CD14-positive monocyte (primary cell): Measurements from ENCODE around the gene BMI1. TPM values are rescaled to one million over a fixed set of nuclear protein-coding genes. Genes with fewer than 3 reads are reported as not detected.

ENCODE experiments used
- DNase-seq, 3 donors: peaks; one replicate each; pipeline ENCODE4 v3.0.0-alpha.2; 2011 to 2022
- H2AFZ ChIP-seq: 2 replicates; pipeline ENCODE4 v1.6.0; 2012; ENCODE audit warnings: mild to moderate bottlenecking, low read depth, low read length, inconsistent platforms; ENCODE audit not compliant: insufficient read depth, poor library complexity, severe bottlenecking
- H3K27ac ChIP-seq, 2 donors: 1 replicate in 1 of 2; 2 replicates in 1 of 2; pipeline ENCODE4 v1.5.1; 2012 to 2013; ENCODE audit warnings: low read length in 2 of 2, control low read depth in 1 of 2, inconsistent platforms in 1 of 2, low read depth in 1 of 2, mild to moderate bottlenecking in 1 of 2
- H3K27me3 ChIP-seq, 2 donors: one replicate each; pipeline versions ENCODE4 v1.6.0 to v1.6.1; 2011 to 2013; ENCODE audit warnings: low read length in 2 of 2; ENCODE audit not compliant: control insufficient read depth in 2 of 2, insufficient read depth in 2 of 2
- H3K36me3 ChIP-seq, 2 donors: replicated peaks in 1 of 2; 1 replicate in 1 of 2; 2 replicates in 1 of 2; pipeline versions ENCODE4 v1.5.1 to v1.6.1; 2012 to 2013; ENCODE audit warnings: low read length in 2 of 2, control low read depth in 1 of 2, inconsistent platforms in 1 of 2, mild to moderate bottlenecking in 1 of 2; ENCODE audit not compliant: insufficient read depth in 2 of 2, control insufficient read depth in 1 of 2
- H3K4me1 ChIP-seq, 2 donors: 1 replicate in 1 of 2; 2 replicates in 1 of 2; pipeline versions ENCODE4 v1.5.1 to v1.6.1; 2012 to 2013; ENCODE audit warnings: low read length in 2 of 2, control low read depth in 1 of 2, inconsistent platforms in 1 of 2, mild to moderate bottlenecking in 1 of 2, moderate library complexity in 1 of 2; ENCODE audit not compliant: insufficient read depth in 2 of 2, control insufficient read depth in 1 of 2
- H3K4me2 ChIP-seq: replicated peaks from 2 replicates; pipeline ENCODE3; 2012; ENCODE audit warnings: low read length, moderate library complexity, mild to moderate bottlenecking; ENCODE audit not compliant: poor library complexity, severe bottlenecking; ENCODE audit errors: extremely low read depth
- H3K4me3 ChIP-seq, 3 experiments: fragments of 200-600 bp in 1 of 3; sonication (generic) in 1 of 3; replicated peaks in 1 of 3; 1 replicate in 2 of 3; 2 replicates in 1 of 3; pipeline ENCODE4 v1.5.1; 2011 to 2013; ENCODE audit warnings: low read length in 3 of 3, mild to moderate bottlenecking in 3 of 3, control low read depth in 2 of 3, low read depth in 2 of 3, inconsistent platforms in 1 of 3, moderate library complexity in 1 of 3
- H3K79me2 ChIP-seq: 2 replicates; pipeline ENCODE4 v1.6.0; 2012; ENCODE audit warnings: mild to moderate bottlenecking, control low read depth, inconsistent platforms, low read length, moderate library complexity; ENCODE audit not compliant: insufficient read depth
- H3K9ac ChIP-seq: 2 replicates; pipeline ENCODE4 v1.6.0; 2017; ENCODE audit warnings: low read length, mild to moderate bottlenecking; ENCODE audit not compliant: insufficient read depth, poor library complexity, severe bottlenecking
- H3K9me3 ChIP-seq, 2 donors: replicated peaks in 1 of 2; 1 replicate in 1 of 2; 2 replicates in 1 of 2; pipeline versions ENCODE4 v1.5.1 to v1.6.1; 2012 to 2013; ENCODE audit warnings: low read length in 2 of 2, control low read depth in 1 of 2; ENCODE audit not compliant: control insufficient read depth in 1 of 2, insufficient read depth in 1 of 2
- H4K20me1 ChIP-seq: 2 replicates; pipeline ENCODE4 v1.6.0; 2012; ENCODE audit warnings: mild to moderate bottlenecking, low read length, control low read depth, moderate library complexity; ENCODE audit not compliant: insufficient read depth
- H3K27ac Mint-ChIP-seq, 7 donors: one replicate each; pipeline ENCODE4 v1.8.0; 2020; ENCODE audit warnings: mild to moderate bottlenecking in 7 of 7, mixed read lengths in 7 of 7, moderate library complexity in 6 of 7, inconsistent platforms in 2 of 7
- H3K27me3 Mint-ChIP-seq, 3 donors: one replicate each; pipeline ENCODE4 v1.8.0; 2021 to 2022; ENCODE audit warnings: low read depth in 3 of 3, mild to moderate bottlenecking in 3 of 3, mixed read lengths in 3 of 3, moderate library complexity in 3 of 3, inconsistent platforms in 1 of 3
- H3K36me3 Mint-ChIP-seq, 2 donors: one replicate each; pipeline ENCODE4 v1.8.0; 2020; ENCODE audit warnings: mixed read lengths in 2 of 2, inconsistent platforms in 1 of 2, mild to moderate bottlenecking in 1 of 2
- H3K4me1 Mint-ChIP-seq: one replicate; pipeline ENCODE4 v1.8.0; 2020; ENCODE audit warnings: mild to moderate bottlenecking, mixed read lengths
- H3K4me3 Mint-ChIP-seq, 2 donors: one replicate each; pipeline ENCODE4 v1.8.0; 2020; ENCODE audit warnings: mild to moderate bottlenecking in 2 of 2, mixed read lengths in 2 of 2, moderate library complexity in 1 of 2
- H3K9me3 Mint-ChIP-seq, 7 donors: one replicate each; pipeline ENCODE4 v1.8.0; 2020 to 2022; ENCODE audit warnings: mixed read lengths in 7 of 7, mild to moderate bottlenecking in 6 of 7, moderate library complexity in 6 of 7, inconsistent platforms in 2 of 7
- CTCF ChIP-seq: fragments of 200-600 bp; IDR thresholded peaks from one replicate; pipeline ENCODE4 v1.8.0; 2022; ENCODE audit warnings: antibody characterized with exemption, mild to moderate bottlenecking
- WGBS: methylation state at CpG from one replicate; pipeline ENCODE4 v1.1.5; 2013; ENCODE audit warnings: missing lambda C conversion rate; ENCODE audit not compliant: insufficient coverage; 5-methylcytosine and 5-hydroxymethylcytosine counted together
- intact Hi-C, 2 donors: fragments of 100-400 bp; cut with micrococcal nuclease; formaldehyde crosslinking; loops; one replicate each; pipeline versions ENCODE4 v1.15.0 to v1.15.1; 2023
- polyA plus RNA-seq, 3 donors: library from polyadenylated mRNA; depleted of rRNA in 1 of 3; unstranded in 2 of 3; stranded (reverse) in 1 of 3; fragments of 300-500 nt in 2 of 3; fragments of >200 nt in 1 of 3; fragmentation: Illumina TruSeq in 2 of 3; gene quantifications; 1 replicate in 2 of 3; 2 replicates in 1 of 3; pipeline ENCODE4 v1.2.3, GENCODE V29; 2012 to 2021

BMI1 gene
- polyA plus RNA-seq, 3 donors: 7.5 to 11.9 (median 11.0) TPM

GRCh38 chr10:22326145-22326702 lies 5.3 kb downstream of the BMI1 start:
- Histone ChIP-seq H3K4me1 (peaks cover 26 to 27% of the 10 kb centered on the region in 2 donors), H4K20me1 (peaks cover 18% of the 10 kb centered on the region), H3K27me3 (peaks cover 38 to 50% of the 10 kb centered on the region in 2 donors), H3K9ac (peak overlapping the region; percentile 29), H3K79me2 (peaks cover 10% of the 10 kb centered on the region), H3K9me3 (no peaks in the 10 kb centered on the region), H2AFZ (peak overlapping the region; percentile 78), H3K36me3 (peaks cover 17 to 22% of the 10 kb centered on the region in 2 donors), H3K27ac (no peak overlapping the region), H3K4me2 (peak overlapping the region; percentile 91), H3K4me3 (peak overlapping the region; percentile 43 to 78 (median 44))
- Mint-ChIP-seq H3K4me1 (peaks cover 32% of the 10 kb centered on the region), H3K36me3 (peaks cover 29 to 49% of the 10 kb centered on the region in 2 donors), H3K4me3 (peak overlapping the region; percentile 80 to 86), H3K27me3 (peaks cover 37 to 47% (median 40%) of the 10 kb centered on the region in 3 donors), H3K9me3 (peaks cover 0 to 10% (median 5%) of the 10 kb centered on the region in 7 donors), H3K27ac (peak overlapping the region in 1 of 7 donors; percentile 53)
- TF ChIP-seq CTCF: no peak
- intact Hi-C loops: loop anchor here in 1 of 2 donors (10.0 kb wide), 1 partner anchor 791 kb away; the partner anchor contains the start of gene MLLT10
- no peak for DNase-seq
- 18% methylated on average over 2 of the region's 8 CpGs for WGBS

- no CpG with 5 or more reads among the region's 3 CpGs for WGBS
- Histone ChIP-seq H3K27ac (no peak overlapping the region), H3K4me1 (peaks cover 31 to 34% of the 10 kb centered on the region in 2 donors), H3K9me3 (peaks cover 3 to 4% of the 10 kb centered on the region in 2 donors), H2AFZ (no peak overlapping the region), H3K4me3 (no peak overlapping the region), H3K27me3 (peaks cover 23 to 48% of the 10 kb centered on the region in 2 donors), H3K36me3 (peaks cover 17 to 22% of the 10 kb centered on the region in 2 donors), H3K4me2 (no peak overlapping the region), H3K79me2 (peaks cover 2% of the 10 kb centered on the region), H4K20me1 (peaks cover 9% of the 10 kb centered on the region), H3K9ac (no peak overlapping the region)
- no peak for DNase-seq
- peaks cover 0 to 9% (median 3%) of the 10 kb centered on the region in 7 donors for H3K9me3 Mint-ChIP-seq
- H3K4me1 Mint-ChIP-seq: peaks cover 31% of the 10 kb centered on the region
- intact Hi-C loops: loop anchor here in 1 of 2 donors (10.0 kb wide), 1 partner anchor 794 kb away; the partner anchor contains the start of gene MLLT10
- TF ChIP-seq CTCF: no peak
- H3K4me3 Mint-ChIP-seq: no peak overlapping the region
- H3K27me3 Mint-ChIP-seq: peaks cover 23 to 37% (median 35%) of the 10 kb centered on the region in 3 donors
- H3K36me3 Mint-ChIP-seq: peaks cover 25 to 35% of the 10 kb centered on the region in 2 donors
- H3K27ac Mint-ChIP-seq: no peak overlapping the region
Observed at GRCh38 chr10:22329150-22329549, 8.3 kb downstream of the BMI1 start.
